HepG2 (cell line): Measurements from ENCODE around the gene CPED1. TPM values are rescaled to one million over a fixed set of nuclear protein-coding genes. Genes with fewer than 3 reads are reported as not detected.
"Not testable (repeated sequence)": the region's sequence is repeated elsewhere in the genome, so short reads cannot be mapped to it uniquely, and the experiment has no call there.

Source experiments
- ATAC-seq: fragments of 200-7000 bp; cut with Tn5 transposase; 3 replicates; pipeline ENCODE4 v1.9.1; 2020; ENCODE audit warnings: mild to moderate bottlenecking, moderate library complexity
- BruUV-seq: library from RNA; stranded (reverse); fragments of 400-500 nt; replicated peaks from 2 replicates; lab custom pipeline; 2021; lab: Mats Ljungman, UMichigan
- CTCF ChIA-PET: fragments of 300-600 bp; formaldehyde crosslinking; extraction: SDS; loops from one replicate; lab custom pipeline; 2021; ENCODE audit warnings: low total read pairs, inconsistent platforms, low intra/inter-chr PET ratio; lab: Yijun Ruan, JAX
- POLR2A ChIA-PET: fragments of 350-600 bp; sonication (Branson Sonifier 250); formaldehyde crosslinking; loops from one replicate; lab custom pipeline; 2020; ENCODE audit warnings: antibody characterized with exemption, inconsistent platforms; lab: Yijun Ruan, JAX
- DNase-seq: peaks from one replicate; pipeline ENCODE4 v3.0.0-alpha.2; 2015; ENCODE audit warnings: low spot score
- FAIRE-seq: peaks from 3 replicates; lab custom pipeline; 2011; peaks lifted over from hg19 to GRCh38; lab: Jason Lieb, UNC
- H2AFZ ChIP-seq: one replicate; pipeline ENCODE4 v1.6.1; 2011; ENCODE audit warnings: low read length, inconsistent platforms
- H3K27ac ChIP-seq: fragments of 300-600 bp; 3 replicates; pipeline ENCODE4 v1.8.0; 2011; ENCODE audit warnings: mixed run types, mild to moderate bottlenecking, mixed read lengths, low read length, inconsistent platforms; ENCODE audit not compliant: insufficient read depth; ENCODE audit errors: extremely low read length
- H3K27me3 ChIP-seq, 2 experiments: fragments of 200-600 bp in 1 of 2; 2 replicates in 1 of 2; 3 replicates in 1 of 2; pipeline versions ENCODE4 v1.6.0 to v1.8.0; 2011; ENCODE audit warnings: low read length in 2 of 2, mild to moderate bottlenecking in 2 of 2, moderate library complexity in 2 of 2, inconsistent platforms in 1 of 2; ENCODE audit not compliant: insufficient read depth in 2 of 2, control insufficient read depth in 1 of 2
- H3K36me3 ChIP-seq, 2 experiments: fragments of 200-600 bp in 1 of 2; replicated peaks in 1 of 2; 2 replicates in 1 of 2; 3 replicates in 1 of 2; pipeline versions ENCODE4 v1.5.1 to v1.8.0; 2011; ENCODE audit warnings: low read length in 2 of 2, inconsistent platforms in 1 of 2; ENCODE audit not compliant: insufficient read depth in 2 of 2, control insufficient read depth in 1 of 2
- H3K4me1 ChIP-seq: 2 replicates; pipeline ENCODE4 v1.5.1; 2012; ENCODE audit warnings: low read length, inconsistent platforms; ENCODE audit not compliant: insufficient read depth
- H3K4me2 ChIP-seq: 2 replicates; pipeline ENCODE4 v1.6.0; 2011; ENCODE audit warnings: low read depth, low read length, inconsistent platforms
- H3K4me3 ChIP-seq, 3 experiments: fragments of 200-600 bp in 1 of 3; sonication (generic), shearing (Covaris generic) in 1 of 3; replicated peaks in 1 of 3; 2 replicates each; pipeline ENCODE4 v1.5.1; 2011 to 2016; ENCODE audit warnings: low read length in 3 of 3, inconsistent platforms in 2 of 3, low read depth in 2 of 3, mild to moderate bottlenecking in 2 of 3, control low read depth in 1 of 3, mixed read lengths in 1 of 3; ENCODE audit not compliant: insufficient read depth in 1 of 3
- H3K79me2 ChIP-seq: one replicate; pipeline ENCODE4 v1.6.1; 2011; ENCODE audit warnings: low read length, inconsistent platforms; ENCODE audit not compliant: insufficient read depth
- H3K9ac ChIP-seq: 2 replicates; pipeline ENCODE4 v1.6.0; 2011; ENCODE audit warnings: mild to moderate bottlenecking, low read depth, low read length, inconsistent platforms; ENCODE audit not compliant: insufficient read depth
- H3K9me3 ChIP-seq: 2 replicates; pipeline ENCODE4 v1.5.1; 2012; ENCODE audit warnings: mild to moderate bottlenecking, low read length
- H4K20me1 ChIP-seq: 2 replicates; pipeline ENCODE4 v1.6.0; 2011; ENCODE audit warnings: inconsistent platforms, mild to moderate bottlenecking, low read length, moderate library complexity; ENCODE audit not compliant: insufficient read depth
- CEBPB ChIP-seq: IDR thresholded peaks from 2 replicates; pipeline ENCODE4 v1.6.1; 2011; ENCODE audit warnings: low read depth, low read length, improper control_type of control experiment, borderline replicate concordance
- CHD2 ChIP-seq: IDR thresholded peaks from 2 replicates; pipeline ENCODE4 v1.6.1; 2011; ENCODE audit warnings: low read depth, low read length, improper control_type of control experiment
- ELF3 ChIP-seq: IDR thresholded peaks from 2 replicates; pipeline ENCODE4 v1.6.1; 2016; ENCODE audit warnings: missing genetic modification reagents, missing compliant biosample characterization
- GLI4 ChIP-seq: sonication (generic); formaldehyde crosslinking; IDR thresholded peaks from 2 replicates; pipeline ENCODE4 v1.5.1; 2020; ENCODE audit warnings: missing genetic modification reagents, mild to moderate bottlenecking, moderate library complexity, borderline replicate concordance
- HIVEP1 ChIP-seq: sonication (generic); formaldehyde crosslinking; IDR thresholded peaks from 2 replicates; pipeline ENCODE4 v1.4.0; 2020; ENCODE audit warnings: mild to moderate bottlenecking, missing genetic modification reagents
- KDM5B ChIP-seq: sonication (generic); formaldehyde crosslinking; IDR thresholded peaks from 2 replicates; pipeline ENCODE4 v1.4.0; 2020; ENCODE audit warnings: missing genetic modification reagents, mild to moderate bottlenecking, borderline replicate concordance
- KMT2A ChIP-seq: sonication (generic); formaldehyde crosslinking; IDR thresholded peaks from 2 replicates; pipeline ENCODE4 v1.4.0; 2020; ENCODE audit warnings: missing genetic modification reagents
- MATR3 ChIP-seq: sonication (generic); formaldehyde crosslinking; IDR thresholded peaks from 2 replicates; pipeline ENCODE4 v1.4.0; 2020; ENCODE audit warnings: missing genetic modification reagents
- MEIS1 ChIP-seq: sonication (generic); formaldehyde crosslinking; IDR thresholded peaks from 2 replicates; pipeline ENCODE4 v1.9.0; 2021; ENCODE audit warnings: mild to moderate bottlenecking, missing genetic modification reagents, moderate library complexity, borderline replicate concordance
- MEIS2 ChIP-seq: sonication (generic); formaldehyde crosslinking; IDR thresholded peaks from 2 replicates; pipeline ENCODE4 v1.9.0; 2021; ENCODE audit warnings: mild to moderate bottlenecking, missing genetic modification reagents
- NBN ChIP-seq: fragments of 450-650 bp; conservative IDR thresholded peaks from 2 replicates; pipeline ENCODE4 v1.6.1; 2017
- NR2C2 ChIP-seq: sonication (generic); formaldehyde crosslinking; IDR thresholded peaks from 2 replicates; pipeline ENCODE4 v1.4.0; 2020; ENCODE audit warnings: missing genetic modification reagents, mild to moderate bottlenecking, moderate library complexity, borderline replicate concordance
- PHF20 ChIP-seq: sonication (generic); formaldehyde crosslinking; IDR thresholded peaks from 2 replicates; pipeline ENCODE4 v1.5.0; 2020; ENCODE audit warnings: mild to moderate bottlenecking, missing genetic modification reagents
- RORA ChIP-seq: sonication (generic); formaldehyde crosslinking; IDR thresholded peaks from 2 replicates; pipeline ENCODE4 v1.5.0; 2020; ENCODE audit warnings: mild to moderate bottlenecking, missing genetic modification reagents, moderate library complexity
- ZNF562 ChIP-seq: sonication (generic); formaldehyde crosslinking; IDR thresholded peaks from 2 replicates; pipeline ENCODE4 v1.8.0; 2022; ENCODE audit warnings: missing genetic modification reagents, borderline replicate concordance
- ZNF616 ChIP-seq: sonication (generic); formaldehyde crosslinking; IDR thresholded peaks from 2 replicates; pipeline ENCODE4 v1.5.0; 2020; ENCODE audit warnings: low read depth, mild to moderate bottlenecking, missing genetic modification reagents
- ZNF839 ChIP-seq: sonication (generic); formaldehyde crosslinking; IDR thresholded peaks from 2 replicates; pipeline ENCODE4 v1.4.0; 2020; ENCODE audit warnings: missing genetic modification reagents, mild to moderate bottlenecking, borderline replicate concordance
- WGBS: methylation state at CpG from one replicate; pipeline ENCODE4 v1.1.6; 2017; ENCODE audit warnings: low lambda C conversion rate; 5-methylcytosine and 5-hydroxymethylcytosine counted together
- in situ Hi-C: cut with HindIII; loops from 2 replicates; pipeline ENCODE4 v1.10.0; 2017; ENCODE audit warnings: low pct_unique_long_range_greater_than_20kb; ENCODE audit not compliant: extremely low pct_ligation_motif_present
- intact Hi-C: fragments of 100-400 bp; cut with micrococcal nuclease; formaldehyde crosslinking; loops from one replicate; pipeline ENCODE4 v1.10.0; 2022; ENCODE audit not compliant: unreplicated experiment
- polyA plus RNA-seq, 8 experiments: library from polyadenylated mRNA; depleted of rRNA in 3 of 8; stranded (reverse) in 7 of 8; unstranded in 1 of 8; fragments of >200 nt; fragmentation: Illumina TruSeq in 4 of 8; extraction: Trizol in 4 of 8; gene quantifications; 2 replicates each; pipeline versions ENCODE4 v1.2.1 to v1.2.3, GENCODE V29; 2011 to 2016; ENCODE audit warnings: low read depth in 4 of 8, missing spikeins in 1 of 8, mixed read lengths in 1 of 8; ENCODE audit not compliant: insufficient read depth in 1 of 8
- total RNA-seq, 5 experiments: library from RNA; depleted of rRNA; stranded (reverse); fragments of >200 nt; fragmentation: Illumina TruSeq; extraction: Trizol; gene quantifications; 2 replicates each; pipeline ENCODE4 v1.2.3, GENCODE V29; 2016; ENCODE audit warnings: low read depth in 1 of 5
- TF ChIP-seq, protein P1 (sequence below): conservative IDR thresholded peaks from 2 replicates; pipeline ENCODE4 v1.6.1; 2018; ENCODE audit warnings: missing genetic modification reagents
- TF ChIP-seq, protein P2 (sequence below): sonication (generic); formaldehyde crosslinking; IDR thresholded peaks from 2 replicates; pipeline ENCODE4 v1.4.0; 2020; ENCODE audit warnings: missing genetic modification reagents

Gene CPED1
- total and polyA plus RNA-seq, 2 of the 13 experiments (the other 11 are each of a cell fraction or from before 2014, with no cell fraction given) = 11.5 to 27.0 TPM

DNA sequence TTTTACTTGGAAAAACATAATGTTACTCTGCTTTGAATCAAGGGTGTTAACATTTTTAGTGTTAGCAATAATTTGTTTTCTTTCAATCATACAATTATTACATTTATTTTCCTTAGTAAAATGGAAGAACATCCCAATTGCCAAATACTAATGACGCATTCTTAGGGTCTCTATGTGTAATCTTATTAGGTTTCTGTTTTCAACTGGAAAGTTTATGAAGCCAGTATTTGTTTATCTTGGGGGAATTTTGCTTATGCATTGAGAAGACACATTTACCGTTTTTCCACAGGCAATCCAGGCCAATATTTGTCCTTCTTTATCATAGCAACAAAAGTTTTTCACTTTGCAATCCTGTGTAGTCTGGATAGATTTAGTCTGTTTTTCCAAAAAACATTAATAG, 134.5 kb downstream of the CPED1 start:
- Histone ChIP-seq H3K27me3 (no peaks in the 10 kb centered on the region; a peak in 1 of 5 replicates), H3K79me2 (no peaks in the 10 kb centered on the region), H4K20me1 (no peaks in the 10 kb centered on the region; the same call in 1 of the 2 replicates), H2AFZ (no peak overlapping the region), H3K36me3 (no peaks in the 10 kb centered on the region), H3K9ac (no peak overlapping the region), H3K9me3 (no peaks in the 10 kb centered on the region), H3K27ac (no peak overlapping the region), H3K4me3 (no peak overlapping the region), H3K4me2 (no peak overlapping the region), H3K4me1 (no peaks in the 10 kb centered on the region)
- ATAC-seq = no peak
- ChIA-PET POLR2A (no interaction called here), CTCF (no interaction called here)
- in situ Hi-C loops (no loop called here), intact Hi-C loops (no loop called here)
- BruUV-seq = no TSS peak
- WGBS = 45% methylated on average over 2 of the region's 2 CpGs
- TF ChIP-seq, protein P1, sequence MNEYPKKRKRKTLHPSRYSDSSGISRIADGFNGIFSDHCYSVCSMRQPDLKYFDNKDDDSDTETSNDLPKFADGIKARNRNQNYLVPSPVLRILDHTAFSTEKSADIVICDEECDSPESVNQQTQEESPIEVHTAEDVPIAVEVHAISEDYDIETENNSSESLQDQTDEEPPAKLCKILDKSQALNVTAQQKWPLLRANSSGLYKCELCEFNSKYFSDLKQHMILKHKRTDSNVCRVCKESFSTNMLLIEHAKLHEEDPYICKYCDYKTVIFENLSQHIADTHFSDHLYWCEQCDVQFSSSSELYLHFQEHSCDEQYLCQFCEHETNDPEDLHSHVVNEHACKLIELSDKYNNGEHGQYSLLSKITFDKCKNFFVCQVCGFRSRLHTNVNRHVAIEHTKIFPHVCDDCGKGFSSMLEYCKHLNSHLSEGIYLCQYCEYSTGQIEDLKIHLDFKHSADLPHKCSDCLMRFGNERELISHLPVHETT (CRISPR knock-in tag) = no peak
- no peak for TF ChIP-seq ELF3 (CRISPR knock-in tag)
- TF ChIP-seq MEIS1 = no peak
- TF ChIP-seq ZNF616 (CRISPR knock-in tag) = no peak
- no peak for TF ChIP-seq CHD2
- no peak for TF ChIP-seq MEIS2 (CRISPR knock-in tag)
- TF ChIP-seq KDM5B (CRISPR knock-in tag) = no peak
- TF ChIP-seq NBN = no peak
- TF ChIP-seq NR2C2 (CRISPR knock-in tag) = no peak
- TF ChIP-seq CEBPB = no peak
- no peak for TF ChIP-seq RORA (CRISPR knock-in tag)
- TF ChIP-seq GLI4 (CRISPR knock-in tag) = no peak
- no peak for TF ChIP-seq ZNF839
- TF ChIP-seq HIVEP1 (CRISPR knock-in tag) = no peak
- no peak for TF ChIP-seq MATR3 (CRISPR knock-in tag)
- no peak for TF ChIP-seq ZNF562
- TF ChIP-seq PHF20 (CRISPR knock-in tag) = no peak
- TF ChIP-seq, protein P2, sequence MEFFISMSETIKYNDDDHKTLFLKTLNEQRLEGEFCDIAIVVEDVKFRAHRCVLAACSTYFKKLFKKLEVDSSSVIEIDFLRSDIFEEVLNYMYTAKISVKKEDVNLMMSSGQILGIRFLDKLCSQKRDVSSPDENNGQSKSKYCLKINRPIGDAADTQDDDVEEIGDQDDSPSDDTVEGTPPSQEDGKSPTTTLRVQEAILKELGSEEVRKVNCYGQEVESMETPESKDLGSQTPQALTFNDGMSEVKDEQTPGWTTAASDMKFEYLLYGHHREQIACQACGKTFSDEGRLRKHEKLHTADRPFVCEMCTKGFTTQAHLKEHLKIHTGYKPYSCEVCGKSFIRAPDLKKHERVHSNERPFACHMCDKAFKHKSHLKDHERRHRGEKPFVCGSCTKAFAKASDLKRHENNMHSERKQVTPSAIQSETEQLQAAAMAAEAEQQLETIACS (CRISPR knock-in tag) = no peak
- no peak for TF ChIP-seq KMT2A (CRISPR knock-in tag)
- no peak for FAIRE-seq
- no peak for DNase-seq

DNA sequence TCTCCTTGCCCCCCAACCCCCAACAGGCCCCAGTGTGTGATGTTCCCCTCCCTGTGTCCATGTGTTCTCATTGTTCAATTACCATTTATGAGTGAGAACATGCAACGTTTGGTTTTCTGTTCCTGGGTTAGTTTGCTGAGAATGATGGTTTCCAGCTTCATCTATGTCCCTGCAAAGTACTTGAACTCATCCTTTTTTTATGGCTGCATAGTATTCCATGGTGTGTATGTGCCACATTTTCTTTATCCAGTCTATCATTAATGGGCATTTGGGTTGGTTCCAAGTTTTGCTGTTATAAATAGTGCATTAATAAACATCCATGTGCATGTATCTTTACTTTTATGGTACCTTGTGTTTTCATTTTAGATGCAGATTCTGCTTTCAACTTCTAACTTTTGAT, 136.9 kb downstream of the CPED1 start:
- H3K36me3 ChIP-seq, H3K9ac ChIP-seq, H3K27ac ChIP-seq, H3K4me2 ChIP-seq, H2AFZ ChIP-seq, H3K4me1 ChIP-seq, FAIRE-seq, CTCF ChIA-PET, H4K20me1 ChIP-seq, H3K79me2 ChIP-seq, H3K27me3 ChIP-seq, BruUV-seq, H3K9me3 ChIP-seq, H3K4me3 ChIP-seq, ATAC-seq, DNase-seq, POLR2A ChIA-PET: not testable (repeated sequence)
- in situ Hi-C loops (loop anchor here (25.0 kb wide), 1 partner anchor 862 kb away; no protein-coding TSS in a partner anchor), intact Hi-C loops (loop anchor here (5.0 kb wide), 1 partner anchor 867 kb away; no protein-coding TSS in a partner anchor)
- WGBS = 39% methylated on average over 1 of the region's 1 CpG
